Measurements from ENCODE around the gene VPS51. TPM values are rescaled to one million over a fixed set of nuclear protein-coding genes. Genes with fewer than 3 reads are reported as not detected.

The VPS51 gene
- 100 to 1,000 TPM; 161 to 165 (median 161) TPM for total RNA-seq

GRCh38 chr11:65095974-65096806 is at the start of gene VPS51:
TSS of gene VPS51 (plus strand) at chr11:65096214. CDS start at chr11:65096251, 37 bp downstream.
- ATAC-seq (peak; percentile 93 to 95), DNase-seq (peak; percentile 80)
- Mint-ChIP-seq H3K36me3 (ENCODE audit: insufficient read depth) (peaks cover 7% of the 10 kb centered on the region), H3K4me3 (peak within 1 kb of the TSS; percentile 92), H3K27me3 (ENCODE audit: low read depth) (no peaks in the 10 kb centered on the region), H3K9me3 (no peaks in the 10 kb centered on the region), H3K4me1 (ENCODE audit: low read depth) (peaks cover 15% of the 10 kb centered on the region)

DNA sequence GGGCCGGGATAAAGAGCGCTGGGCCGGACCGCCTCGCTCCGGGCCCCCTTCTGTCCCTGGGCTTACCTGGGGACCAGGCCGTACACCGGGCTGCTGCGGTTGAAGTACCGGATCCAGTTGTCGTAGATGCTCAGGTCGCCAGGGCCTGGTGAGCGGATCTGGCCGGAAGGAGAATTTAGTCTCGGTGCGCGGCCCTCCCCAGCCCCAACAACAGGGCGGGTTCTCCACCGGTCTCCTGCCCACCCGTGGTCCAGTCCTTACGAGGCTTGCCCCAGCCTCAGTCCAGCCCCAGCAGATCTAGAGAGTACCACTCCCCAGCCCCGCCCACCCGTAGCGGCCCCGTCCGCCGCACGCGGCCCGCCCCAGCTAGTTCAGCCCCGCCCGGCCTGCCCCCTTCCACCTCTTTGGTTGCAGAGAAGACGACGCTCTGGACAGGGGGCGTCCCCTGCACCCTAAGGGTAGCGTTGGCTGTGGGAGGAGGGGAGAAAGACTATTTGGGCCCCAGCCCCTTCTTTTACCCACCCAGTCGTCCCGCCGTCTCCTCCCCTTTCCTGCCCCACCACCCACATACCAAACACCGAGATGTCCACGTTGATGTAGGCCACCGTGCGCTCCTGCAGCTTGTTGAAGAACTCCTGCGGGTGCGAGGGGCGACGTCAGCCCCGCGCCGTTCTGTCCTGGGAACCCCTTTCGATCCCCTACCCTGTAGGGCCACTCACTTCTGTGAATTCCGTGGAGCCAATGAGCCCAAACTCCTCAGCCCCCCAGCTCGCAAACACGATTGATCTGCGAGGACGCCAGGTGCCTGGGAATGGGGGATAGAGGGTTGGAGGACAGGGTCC is 48.2 kb upstream of the VPS51 start:
- Mint-ChIP-seq H3K4me1 (ENCODE audit: low read depth) (peaks cover 20% of the 10 kb centered on the region), H3K27me3 (ENCODE audit: low read depth) (no peaks in the 10 kb centered on the region), H3K36me3 (ENCODE audit: insufficient read depth) (peaks cover 4% of the 10 kb centered on the region), H3K9me3 (no peaks in the 10 kb centered on the region), H3K4me3 (peak overlapping the region; percentile 79)
- ATAC-seq (peak; percentile 66 to 74), DNase-seq (no peak)

GRCh38 chr11:65051398-65051858 is 44.6 kb upstream of the VPS51 start:
- Mint-ChIP-seq H3K4me3 (no peak overlapping the region), H3K36me3 (ENCODE audit: insufficient read depth) (no peaks in the 10 kb centered on the region), H3K9me3 (no peaks in the 10 kb centered on the region), H3K27me3 (ENCODE audit: low read depth) (no peaks in the 10 kb centered on the region), H3K4me1 (ENCODE audit: low read depth) (peaks cover 28% of the 10 kb centered on the region)
- no peak for ATAC-seq
- DNase-seq, result no peak

- H3K9me3 Mint-ChIP-seq, result no peaks in the 10 kb centered on the region
- no peaks in the 10 kb centered on the region for H3K36me3 Mint-ChIP-seq (ENCODE audit: insufficient read depth)
- ATAC-seq (peak; percentile 27 to 32), DNase-seq (no peak)
- H3K4me1 Mint-ChIP-seq (ENCODE audit: low read depth), result peaks cover 13% of the 10 kb centered on the region
- no peaks in the 10 kb centered on the region for H3K27me3 Mint-ChIP-seq (ENCODE audit: low read depth)
- H3K4me3 Mint-ChIP-seq, result peak overlapping the region; percentile 29
Observed at GRCh38 chr11:65053827-65054508, 42.0 kb upstream of the VPS51 start.

DNA sequence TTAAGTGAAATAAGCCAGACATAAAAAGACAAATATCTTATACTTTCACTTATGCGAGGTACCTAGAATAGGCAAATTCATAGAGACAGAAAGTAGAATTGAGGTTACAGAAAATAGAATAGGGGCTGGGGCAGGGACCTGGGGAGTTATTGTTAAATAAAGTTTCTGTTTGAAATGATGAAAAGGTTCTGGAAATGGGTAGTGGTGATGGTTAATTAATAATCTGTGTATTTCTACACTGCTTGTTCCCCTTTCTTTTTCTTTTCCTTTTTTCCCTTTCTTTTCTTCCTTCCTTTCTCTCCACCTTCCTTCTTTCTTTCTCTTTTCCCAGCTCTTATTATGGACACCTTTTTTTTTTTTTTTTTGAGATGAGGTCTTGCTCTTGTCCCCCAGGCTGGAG is 40.5 kb upstream of the VPS51 start:
- DNase-seq (no peak), ATAC-seq (no peak)
- H3K4me3 Mint-ChIP-seq, result no peak overlapping the region
- no peaks in the 10 kb centered on the region for H3K36me3 Mint-ChIP-seq (ENCODE audit: insufficient read depth)
- no peaks in the 10 kb centered on the region for H3K9me3 Mint-ChIP-seq
- H3K4me1 Mint-ChIP-seq (ENCODE audit: low read depth), result peaks cover 13% of the 10 kb centered on the region
- H3K27me3 Mint-ChIP-seq (ENCODE audit: low read depth), result no peaks in the 10 kb centered on the region

DNA sequence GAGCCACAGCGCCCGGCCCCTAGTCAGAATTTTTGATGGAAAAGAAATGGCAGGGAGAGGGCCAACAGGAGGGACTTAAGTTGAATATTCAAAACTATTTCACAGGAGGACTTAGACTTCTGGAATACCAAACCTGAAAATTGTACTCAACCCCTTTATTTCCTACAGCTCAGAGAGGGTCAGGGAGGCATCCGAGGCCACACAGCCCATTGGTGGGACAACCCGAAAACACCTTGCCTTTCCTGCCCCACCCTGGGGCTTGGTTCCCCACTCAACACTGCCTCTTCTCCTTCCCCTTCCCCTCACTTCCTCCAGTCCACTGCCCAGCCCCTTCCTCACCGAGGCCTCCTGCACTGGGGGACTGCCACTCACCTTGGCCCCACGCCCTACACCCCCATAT is 39.0 kb upstream of the VPS51 start:
- H3K27me3 Mint-ChIP-seq (ENCODE audit: low read depth), result peaks cover under 1% of the 10 kb centered on the region
- H3K36me3 Mint-ChIP-seq (ENCODE audit: insufficient read depth), result no peaks in the 10 kb centered on the region
- peaks cover 13% of the 10 kb centered on the region for H3K4me1 Mint-ChIP-seq (ENCODE audit: low read depth)
- no peak overlapping the region for H3K4me3 Mint-ChIP-seq
- no peaks in the 10 kb centered on the region for H3K9me3 Mint-ChIP-seq
- no peak for DNase-seq
- no peak for ATAC-seq

DNA sequence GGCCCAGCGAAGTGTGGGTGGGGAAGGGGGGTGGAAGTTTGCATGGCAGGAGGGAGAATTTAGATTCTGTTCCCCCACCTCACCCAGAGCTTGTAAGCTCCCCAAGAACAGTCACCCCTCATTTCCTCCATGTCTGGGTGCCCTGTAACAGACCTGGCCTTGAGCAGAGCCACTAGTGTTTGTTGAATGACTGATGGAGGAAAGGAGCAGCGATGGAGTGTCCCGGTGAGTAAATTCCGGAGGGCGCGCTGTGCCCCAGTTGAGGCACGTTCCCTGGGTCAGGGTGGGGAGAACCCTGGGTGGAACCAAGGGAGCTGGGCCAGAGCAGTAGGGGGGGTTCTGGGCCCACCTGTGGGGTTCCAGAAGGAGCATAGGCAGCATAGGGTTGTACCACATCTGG is 38.5 kb upstream of the VPS51 start:
- Mint-ChIP-seq H3K4me3 (no peak overlapping the region), H3K36me3 (ENCODE audit: insufficient read depth) (no peaks in the 10 kb centered on the region), H3K4me1 (ENCODE audit: low read depth) (peaks cover 13% of the 10 kb centered on the region), H3K9me3 (no peaks in the 10 kb centered on the region), H3K27me3 (ENCODE audit: low read depth) (peaks cover 3% of the 10 kb centered on the region)
- no peak for DNase-seq
- no peak for ATAC-seq

DNA sequence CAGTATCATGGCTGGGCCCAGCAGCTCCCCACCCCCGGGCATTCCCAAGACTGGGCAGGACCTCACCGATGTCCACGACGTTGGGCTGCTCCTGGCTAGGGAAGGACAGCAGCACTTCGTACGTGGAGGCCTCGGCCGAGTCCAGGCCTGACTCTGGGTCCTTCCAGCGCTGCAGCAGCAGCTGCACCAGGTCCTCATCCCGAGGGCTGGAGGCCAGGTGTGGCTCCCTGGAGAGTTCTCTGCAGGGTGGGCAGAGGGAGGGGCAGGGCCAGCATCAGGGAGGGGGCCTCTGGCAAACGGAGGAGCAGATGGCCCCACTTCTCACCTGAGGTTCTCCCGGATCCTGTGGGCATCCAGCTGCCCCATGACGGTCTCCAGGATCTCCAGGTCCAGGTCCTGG is 38.0 kb upstream of the VPS51 start:
- no peak for ATAC-seq

GRCh38 chr11:65058419-65059054 is 37.5 kb upstream of the VPS51 start, which contains the start of gene NAALADL1:
TSS of gene NAALADL1 (minus strand) at chr11:65058553. CDS start at chr11:65058521, 32 bp downstream.
- no peak for ATAC-seq
- Mint-ChIP-seq H3K4me3 (no peak within 1 kb of the TSS), H3K4me1 (ENCODE audit: low read depth) (peaks cover 10% of the 10 kb centered on the region), H3K9me3 (no peaks in the 10 kb centered on the region), H3K27me3 (ENCODE audit: low read depth) (peaks cover 3% of the 10 kb centered on the region), H3K36me3 (ENCODE audit: insufficient read depth) (no peaks in the 10 kb centered on the region)
- no peak for DNase-seq

More for the DNA sequence above, 38.0 kb upstream of the VPS51 start:
- Mint-ChIP-seq H3K9me3 (no peaks in the 10 kb centered on the region), H3K27me3 (ENCODE audit: low read depth) (peaks cover 3% of the 10 kb centered on the region), H3K36me3 (ENCODE audit: insufficient read depth) (no peaks in the 10 kb centered on the region), H3K4me3 (no peak overlapping the region), H3K4me1 (ENCODE audit: low read depth) (peaks cover 13% of the 10 kb centered on the region)
- DNase-seq, result no peak

GRCh38 chr11:65059523-65059922 is 36.5 kb upstream of the VPS51 start:
- H3K9me3 Mint-ChIP-seq, result no peaks in the 10 kb centered on the region
- no peak for ATAC-seq
- DNase-seq, result no peak
- H3K4me1 Mint-ChIP-seq (ENCODE audit: low read depth), result peaks cover under 1% of the 10 kb centered on the region
- H3K4me3 Mint-ChIP-seq, result no peak overlapping the region
- H3K27me3 Mint-ChIP-seq (ENCODE audit: low read depth), result peaks cover 3% of the 10 kb centered on the region
- H3K36me3 Mint-ChIP-seq (ENCODE audit: insufficient read depth), result no peaks in the 10 kb centered on the region

DNA sequence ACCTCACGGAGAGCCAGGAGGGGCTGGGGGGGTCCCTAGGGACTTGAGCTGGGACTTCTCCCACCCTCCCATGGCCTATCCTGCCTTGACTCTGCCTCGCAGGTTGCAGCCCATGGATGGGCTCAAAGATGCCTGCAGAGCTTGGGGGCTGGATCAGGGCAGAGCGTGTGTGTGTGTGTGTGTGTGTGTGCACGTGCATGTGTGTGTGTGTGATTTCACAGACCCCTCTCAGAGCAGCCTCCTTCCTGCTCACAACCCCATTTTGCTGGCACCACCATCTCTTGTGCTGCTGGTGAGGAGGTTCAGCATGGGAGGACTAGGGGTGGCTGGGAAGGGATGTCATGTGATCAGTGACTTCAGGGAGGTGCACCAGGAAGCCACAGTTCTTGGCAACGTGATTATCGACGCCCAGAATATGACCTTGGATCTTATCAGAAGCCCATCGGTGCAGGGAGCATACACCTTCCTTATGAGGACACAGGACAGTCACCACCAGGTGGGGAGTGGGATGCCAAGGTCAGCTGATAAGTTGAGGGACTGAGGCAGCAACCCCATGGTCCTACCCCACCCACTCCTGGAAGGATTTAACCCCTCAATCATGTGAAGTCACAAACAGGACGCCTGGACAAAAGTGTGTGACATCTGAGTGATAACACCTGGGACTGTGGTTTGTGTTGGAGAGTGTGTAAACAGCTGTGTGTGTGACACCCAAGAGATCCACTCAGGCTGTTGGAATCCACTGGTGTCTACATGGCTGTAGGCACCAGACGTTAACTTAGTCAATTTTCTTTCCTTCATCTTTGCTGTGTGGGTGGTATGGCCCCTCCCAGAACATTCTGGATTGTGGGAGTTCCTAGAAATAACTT is 35.8 kb upstream of the VPS51 start:
- Mint-ChIP-seq H3K4me3 (no peak overlapping the region), H3K4me1 (ENCODE audit: low read depth) (no peaks in the 10 kb centered on the region), H3K27me3 (ENCODE audit: low read depth) (peaks cover 3% of the 10 kb centered on the region), H3K9me3 (no peaks in the 10 kb centered on the region), H3K36me3 (ENCODE audit: insufficient read depth) (no peaks in the 10 kb centered on the region)
- no peak for DNase-seq
- no peak for ATAC-seq

DNA sequence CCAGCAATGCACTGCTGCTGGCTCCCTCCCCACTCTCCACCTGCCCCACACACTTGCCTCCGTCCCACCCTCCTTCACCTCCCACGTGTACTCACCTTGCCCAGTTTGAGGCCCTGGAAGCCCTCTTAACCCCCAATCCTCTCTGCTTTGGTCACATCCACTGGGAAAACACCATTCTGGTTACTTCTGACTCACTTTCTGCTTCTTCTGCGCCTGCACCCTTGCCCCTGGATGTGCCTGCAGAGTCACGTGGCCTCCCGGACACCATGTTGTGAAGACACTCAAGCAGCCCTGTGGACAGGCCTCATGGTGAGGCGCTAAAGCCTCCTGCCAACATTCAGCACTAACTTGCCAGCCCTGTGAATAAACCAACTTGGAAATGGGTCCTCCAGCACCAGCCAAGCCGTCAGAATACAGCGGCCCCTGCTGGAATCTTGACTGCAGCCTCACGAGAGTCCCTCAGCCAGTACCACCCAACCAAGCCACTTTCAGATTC is 35.1 kb upstream of the VPS51 start:
- Mint-ChIP-seq H3K4me1 (ENCODE audit: low read depth) (no peaks in the 10 kb centered on the region), H3K27me3 (ENCODE audit: low read depth) (peaks cover 3% of the 10 kb centered on the region), H3K36me3 (ENCODE audit: insufficient read depth) (no peaks in the 10 kb centered on the region), H3K9me3 (no peaks in the 10 kb centered on the region), H3K4me3 (no peak overlapping the region)
- DNase-seq, result no peak
- no peak for ATAC-seq

- Mint-ChIP-seq H3K9me3 (no peaks in the 10 kb centered on the region), H3K4me1 (ENCODE audit: low read depth) (no peaks in the 10 kb centered on the region), H3K36me3 (ENCODE audit: insufficient read depth) (no peaks in the 10 kb centered on the region), H3K27me3 (ENCODE audit: low read depth) (peaks cover 3% of the 10 kb centered on the region), H3K4me3 (no peak overlapping the region)
- DNase-seq (no peak), ATAC-seq (peak in 1 of 2 donors; percentile 38)
Observed at GRCh38 chr11:65063532-65063931, 32.5 kb upstream of the VPS51 start.

All from activated T-cell treated with anti-CD3 and anti-CD28 coated beads, Interleukin-2, amount 50 U/mL, for 4 hours (primary cell).